ENCODE results near the gene FBXL15. TPM values are rescaled to one million over a fixed set of nuclear protein-coding genes. Genes with fewer than 3 reads are reported as not detected.

Gene FBXL15
- total RNA-seq, 1 donor from 2014 or later, result 8.7 TPM

GRCh38 chr10:102398172-102399020 lies 22.2 kb upstream of the FBXL15 start:
- DNase-seq (ENCODE audit: low spot score), result no peak

GRCh38 chr10:102399217-102400021 lies 21.2 kb upstream of the FBXL15 start:
- peak; percentile 90 for DNase-seq (ENCODE audit: low spot score)

GRCh38 chr10:102400076-102400475 lies 20.6 kb upstream of the FBXL15 start:
- no peak for DNase-seq (ENCODE audit: low spot score)

- DNase-seq (ENCODE audit: low spot score), result no peak
Observed at GRCh38 chr10:102400598-102401341, 19.9 kb upstream of the FBXL15 start.

- no peak for DNase-seq (ENCODE audit: low spot score)
Observed at GRCh38 chr10:102401342-102401654, 19.3 kb upstream of the FBXL15 start.

- no peak for DNase-seq (ENCODE audit: low spot score)
Observed at GRCh38 chr10:102401735-102402511, 18.7 kb upstream of the FBXL15 start.

- DNase-seq (ENCODE audit: low spot score), result no peak
Observed at GRCh38 chr10:102402512-102402896, 18.1 kb upstream of the FBXL15 start.

GRCh38 chr10:102403115-102403514 lies 17.5 kb upstream of the FBXL15 start:
- DNase-seq (ENCODE audit: low spot score), result no peak

- DNase-seq (ENCODE audit: low spot score), result no peak
Observed at GRCh38 chr10:102404361-102405107, 16.1 kb upstream of the FBXL15 start.

GRCh38 chr10:102405108-102405571 lies 15.5 kb upstream of the FBXL15 start:
- DNase-seq (ENCODE audit: low spot score), result no peak

- DNase-seq (ENCODE audit: low spot score), result no peak
Observed at GRCh38 chr10:102405632-102406031, 15.0 kb upstream of the FBXL15 start.

- no peak for DNase-seq (ENCODE audit: low spot score)
Observed at GRCh38 chr10:102406815-102407214, 13.8 kb upstream of the FBXL15 start.

GRCh38 chr10:102407425-102408130 lies 13.1 kb upstream of the FBXL15 start:
- DNase-seq (ENCODE audit: low spot score), result no peak

GRCh38 chr10:102408131-102408727 lies 12.4 kb upstream of the FBXL15 start:
- DNase-seq (ENCODE audit: low spot score), result no peak

- DNase-seq (ENCODE audit: low spot score), result no peak
Observed at GRCh38 chr10:102408728-102409603, 11.7 kb upstream of the FBXL15 start.

GRCh38 chr10:102409604-102410428 lies 10.8 kb upstream of the FBXL15 start:
- DNase-seq (ENCODE audit: low spot score), result no peak

GRCh38 chr10:102410429-102411073 lies 10.1 kb upstream of the FBXL15 start:
- no peak for DNase-seq (ENCODE audit: low spot score)
